Superior temporal gyrus (tissue), 1 donor: ENCODE data around the gene SLFN12L.

Experiments
- DNase-seq: peaks from one replicate; pipeline ENCODE4 v3.0.0-alpha.2; 2016; ENCODE audit errors: extremely low spot score

SLFN12L gene

GRCh38 chr17:35432176-35433074 lies 105.1 kb downstream of the SLFN12L start, which contains the start of gene SLFN12:
Gene SLFN12, minus strand, starts transcription at chr17:35432500. Its CDS starts 9,472 bp downstream, at chr17:35423028.
- peak; percentile 20 for DNase-seq

- no peak for DNase-seq
Measured at GRCh38 chr17:35429702-35430101, 107.8 kb downstream of the SLFN12L start.

- DNase-seq = no peak
Measured at GRCh38 chr17:35428229-35428628, 109.2 kb downstream of the SLFN12L start.

- no peak for DNase-seq
Measured at GRCh38 chr17:35423761-35424160, 113.7 kb downstream of the SLFN12L start.
